Measurements from ENCODE around the gene XRCC3. TPM values are rescaled to one million over a fixed set of nuclear protein-coding genes. Genes with fewer than 3 reads are reported as not detected.

Gene XRCC3
- total and polyA plus RNA-seq, 10 of the 15 experiments (the other 5 are each of a cell fraction or from before 2014, with no cell fraction given): 0.37 to 52.0 (median 26.8) TPM

GRCh38 chr14:103731916-103732867, 16.9 kb upstream of the XRCC3 start:
- ATAC-seq: no peak
- Histone ChIP-seq H3K79me2 (ENCODE audit: control insufficient read depth, insufficient read depth, low read length) (no peaks in the 10 kb centered on the region), H3K4me1 (ENCODE audit: control insufficient read depth, insufficient read depth, low read length) (no peaks in the 10 kb centered on the region), H3K4me2 (ENCODE audit: control insufficient read depth, insufficient read depth) (no peak overlapping the region), H3K9ac (ENCODE audit: control insufficient read depth, insufficient read depth, low read length) (no peak overlapping the region), H3K36me3 (ENCODE audit: control insufficient read depth in 2 of 2, insufficient read depth in 2 of 2, low read length in 1 of 2) (peaks cover 3 to 13% of the 10 kb centered on the region in 2 experiments; a peak in 3 of 4 replicates), H2AFZ (ENCODE audit: control insufficient read depth, low read depth, low read length) (no peak overlapping the region), H4K20me1 (ENCODE audit: control insufficient read depth, insufficient read depth) (no peaks in the 10 kb centered on the region), H3K27me3 (replicated peaks in 1 of 2; ENCODE audit: control insufficient read depth in 2 of 2, insufficient read depth in 2 of 2, low read length in 1 of 2) (no peaks in the 10 kb centered on the region), H3K27ac (ENCODE audit: control insufficient read depth, insufficient read depth) (no peak overlapping the region), H3K9me3 (replicated peaks; ENCODE audit: control insufficient read depth, insufficient read depth, low read length) (no peaks in the 10 kb centered on the region), H3K4me3 (no peak overlapping the region)
- ChIA-PET SMC1A (ENCODE audit: uncharacterized antibody, unreplicated experiment) (interaction anchor here (1.6 kb wide), 1 partner anchor 120 kb away, joined by 3 read pairs; no protein-coding TSS in a partner anchor), CTCF (interaction anchor here (0.7 kb wide), 1 partner anchor 94 kb away, joined by 3 read pairs; no protein-coding TSS in a partner anchor), POLR2A (no interaction called here), RAD21 (ENCODE audit: unreplicated experiment) (interaction anchor here (1.3 kb wide), 1 partner anchor 158 kb away, joined by 3 read pairs; no protein-coding TSS in a partner anchor)
- WGBS (ENCODE audit: insufficient coverage, insufficient replicate concordance, low lambda C conversion rate, missing lambda C conversion rate): 90% methylated on average over 24 of the region's 24 CpGs
- FAIRE-seq: no peak
- intact Hi-C loops (cut with micrococcal nuclease; ENCODE audit: unreplicated experiment): no loop called here
- in situ Hi-C loops (cut with MboI): no loop called here
- DNase-seq (ENCODE audit: low read depth, low spot score): no peak
- BruUV-seq (replicated peaks): no TSS peak
- no peak for TF ChIP-seq MEF2A (IDR thresholded peaks at IDR 0.05; ENCODE audit: insufficient read depth, low read depth, low read length)
- TF ChIP-seq POLR2A (IDR thresholded peaks at IDR 0.05; ENCODE audit: low read depth, low read length): peak; percentile 28; the same call in 1 of the 2 replicates
- TF ChIP-seq NBN (IDR thresholded peaks at IDR 0.05): no peak
- TF ChIP-seq ZNF274 (IDR thresholded peaks at IDR 0.05; ENCODE audit: insufficient read depth, insufficient read length): no peak

- CTCF ChIA-PET: interaction anchor here (0.7 kb wide), 1 partner anchor 95 kb away, joined by 3 read pairs; no protein-coding TSS in a partner anchor
- Histone ChIP-seq H2AFZ (ENCODE audit: control insufficient read depth, low read depth, low read length) (no peak overlapping the region), H3K4me3 (no peak overlapping the region), H3K36me3 (ENCODE audit: control insufficient read depth in 2 of 2, insufficient read depth in 2 of 2, low read length in 1 of 2) (peaks cover 3 to 13% of the 10 kb centered on the region in 2 experiments; a peak in 3 of 4 replicates), H3K79me2 (ENCODE audit: control insufficient read depth, insufficient read depth, low read length) (no peaks in the 10 kb centered on the region), H3K27ac (ENCODE audit: control insufficient read depth, insufficient read depth) (no peak overlapping the region), H3K9ac (ENCODE audit: control insufficient read depth, insufficient read depth, low read length) (no peak overlapping the region), H3K27me3 (replicated peaks in 1 of 2; ENCODE audit: control insufficient read depth in 2 of 2, insufficient read depth in 2 of 2, low read length in 1 of 2) (no peaks in the 10 kb centered on the region), H3K4me2 (ENCODE audit: control insufficient read depth, insufficient read depth) (no peak overlapping the region), H3K4me1 (ENCODE audit: control insufficient read depth, insufficient read depth, low read length) (no peaks in the 10 kb centered on the region), H4K20me1 (ENCODE audit: control insufficient read depth, insufficient read depth) (no peaks in the 10 kb centered on the region), H3K9me3 (replicated peaks; ENCODE audit: control insufficient read depth, insufficient read depth, low read length) (no peaks in the 10 kb centered on the region)
- intact Hi-C loops (cut with micrococcal nuclease; ENCODE audit: unreplicated experiment): no loop called here
- WGBS (ENCODE audit: insufficient coverage, insufficient replicate concordance, low lambda C conversion rate, missing lambda C conversion rate): 93% methylated on average over 15 of the region's 15 CpGs
- no peak for DNase-seq (ENCODE audit: low read depth, low spot score)
- FAIRE-seq: no peak
- no peak for ATAC-seq
- SMC1A ChIA-PET (ENCODE audit: uncharacterized antibody, unreplicated experiment): interaction anchor here (0.6 kb wide), 1 partner anchor 16 kb away, joined by 3 read pairs; the partner anchor contains the start of gene XRCC3
- in situ Hi-C loops (cut with MboI): no loop called here
- POLR2A ChIA-PET: no interaction called here
- no TSS peak for BruUV-seq (replicated peaks)
- RAD21 ChIA-PET (ENCODE audit: unreplicated experiment): no interaction called here
- TF ChIP-seq NR2F1 (conservative IDR thresholded peaks at IDR 0.05) (no peak), PKNOX1 (IDR thresholded peaks at IDR 0.05) (no peak), FOXK2 (IDR thresholded peaks at IDR 0.05) (no peak), SPI1 (IDR thresholded peaks at IDR 0.05; ENCODE audit: borderline replicate concordance, insufficient read depth, low read depth, low read length) (no peak), POLR2AphosphoS2 (IDR thresholded peaks at IDR 0.05; ENCODE audit: low read depth, low read length) (no peak), RELB (IDR thresholded peaks at IDR 0.05; ENCODE audit: low read depth) (no peak), ZZZ3 (IDR thresholded peaks at IDR 0.05; ENCODE audit: control insufficient read depth, insufficient read length, low read depth) (no peak), TARDBP (IDR thresholded peaks at IDR 0.05; ENCODE audit: borderline replicate concordance) (no peak), RELA (IDR thresholded peaks at IDR 0.05; ENCODE audit: borderline replicate concordance, partially characterized antibody) (no peak), ATF7 (IDR thresholded peaks at IDR 0.05; ENCODE audit: low read depth) (no peak)
Observed at GRCh38 chr14:103731481-103731880, 16.2 kb upstream of the XRCC3 start.
